GM21423 (cell line): Measurements from ENCODE around the gene ENPP6.
"Not testable (repeated sequence)": the region's sequence is repeated elsewhere in the genome, so short reads cannot be mapped to it uniquely, and the experiment has no call there.

Experiments
- ATAC-seq: cut with Tn5 transposase; IDR thresholded peaks from one replicate; pipeline ENCODE4 v1.9.1; 2021; ENCODE audit warnings: mild to moderate bottlenecking, moderate library complexity; ENCODE audit not compliant: unreplicated experiment

Gene ENPP6

GRCh38 chr4:184150102-184150839 is 67.4 kb downstream of the ENPP6 start:
- no peak for ATAC-seq

- ATAC-seq = no peak
Measured at GRCh38 chr4:184148738-184149637, 68.7 kb downstream of the ENPP6 start.

GRCh38 chr4:184147858-184148737 is 69.6 kb downstream of the ENPP6 start:
- ATAC-seq = no peak

GRCh38 chr4:184146951-184147350 is 70.7 kb downstream of the ENPP6 start:
- no peak for ATAC-seq

- ATAC-seq = no peak
Measured at GRCh38 chr4:184145596-184145995, 72.1 kb downstream of the ENPP6 start.

- ATAC-seq = no peak
Measured at GRCh38 chr4:184143770-184144564, 73.7 kb downstream of the ENPP6 start.

- ATAC-seq = no peak
Measured at GRCh38 chr4:184142121-184143000, 75.3 kb downstream of the ENPP6 start.

GRCh38 chr4:184140901-184141300 is 76.8 kb downstream of the ENPP6 start:
- ATAC-seq = not testable (repeated sequence)

GRCh38 chr4:184136525-184136924 is 81.1 kb downstream of the ENPP6 start:
- ATAC-seq = no peak

GRCh38 chr4:184126800-184127199 is 90.9 kb downstream of the ENPP6 start:
- ATAC-seq = no peak

- ATAC-seq = no peak
Measured at GRCh38 chr4:184122631-184123408, 94.9 kb downstream of the ENPP6 start.

- no peak for ATAC-seq
Measured at GRCh38 chr4:184120549-184121127, 97.0 kb downstream of the ENPP6 start.

- ATAC-seq = no peak
Measured at GRCh38 chr4:184117662-184118199, 99.9 kb downstream of the ENPP6 start.

GRCh38 chr4:184115399-184115798 is 102.3 kb downstream of the ENPP6 start:
- ATAC-seq = no peak

- no peak for ATAC-seq
Measured at GRCh38 chr4:184114431-184114830, 103.2 kb downstream of the ENPP6 start.

- ATAC-seq = no peak
Measured at GRCh38 chr4:184112006-184112550, 105.6 kb downstream of the ENPP6 start.

- ATAC-seq = no peak
Measured at GRCh38 chr4:184111233-184111832, 106.3 kb downstream of the ENPP6 start.
